Measurements from ENCODE around the gene HSPH1.

HSPH1 gene

DNA sequence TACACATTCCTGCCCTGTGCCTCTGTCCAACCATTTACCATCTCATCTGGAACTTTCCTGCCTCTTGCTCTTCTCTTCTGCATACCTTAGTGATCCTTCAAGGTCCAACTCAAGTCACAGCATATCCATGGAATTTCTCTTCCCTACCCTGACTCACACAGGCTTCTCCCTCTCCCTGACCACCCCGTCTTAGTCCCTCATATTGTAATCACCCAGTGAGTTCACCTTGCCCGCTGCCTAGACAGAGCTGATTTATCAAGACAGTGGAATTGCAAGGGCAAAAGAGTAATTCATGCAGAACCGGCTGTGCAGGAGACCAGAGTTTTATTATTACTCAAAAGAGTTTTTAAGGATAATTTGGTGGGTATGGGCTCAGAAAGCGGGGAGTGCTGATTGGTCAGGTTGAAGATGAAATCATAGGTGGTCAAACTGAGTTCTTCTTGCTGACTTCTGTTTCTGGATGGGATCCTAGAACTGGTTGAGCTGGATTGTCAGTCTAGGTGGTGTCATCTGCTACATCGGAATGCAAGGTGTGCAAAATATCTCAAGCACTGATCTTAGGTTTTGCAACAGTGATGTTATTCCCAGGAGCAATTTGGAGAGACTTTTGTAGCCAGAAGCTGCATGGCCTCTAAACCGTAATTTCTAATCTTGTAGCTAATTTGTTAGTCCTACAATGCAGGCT is 67.2 kb downstream of the HSPH1 start:
- no peak overlapping the region for H4K91ac ChIP-seq (ENCODE audit: low read depth, low read length, poor library complexity)
- H2BK12ac ChIP-seq (ENCODE audit: low read length), result no peak overlapping the region
- H3K14ac ChIP-seq (ENCODE audit: low read length), result no peak overlapping the region
- no peak overlapping the region for H2AFZ ChIP-seq (ENCODE audit: low read length)
- H3K4me2 ChIP-seq (ENCODE audit: insufficient read depth, low read length, poor library complexity, severe bottlenecking), result no peak overlapping the region
- no peak overlapping the region for H3K4ac ChIP-seq (ENCODE audit: low read length)
- WGBS, 2 donors (ENCODE audit: extremely low coverage in 2 of 2, insufficient read length in 2 of 2, insufficient replicate concordance in 1 of 2), result no CpG with 5 or more reads among the region's 6 CpGs
- H2BK120ac ChIP-seq (ENCODE audit: low read depth, low read length), result no peak overlapping the region
- no peak overlapping the region for H2BK5ac ChIP-seq (ENCODE audit: low read length)
- DNase-seq (ENCODE audit: low spot score), result no peak
- H3K4me1 ChIP-seq (ENCODE audit: control insufficient read depth in 2 of 2, insufficient read depth in 1 of 2, low read depth in 1 of 2, low read length in 2 of 2), result peaks cover 4 to 22% of the 10 kb centered on the region in 2 donors
- H2BK15ac ChIP-seq (ENCODE audit: low read length), result no peak overlapping the region
- H3K36me3 ChIP-seq (replicated peaks in 1 of 2; ENCODE audit: control insufficient read depth in 2 of 2, insufficient read depth in 2 of 2, low read length in 2 of 2), result no peaks in the 10 kb centered on the region
- no peak overlapping the region for H3K4me3 ChIP-seq (ENCODE audit: low read length in 2 of 2)
- H3K27me3 ChIP-seq (ENCODE audit: control insufficient read depth in 3 of 3, insufficient read depth in 3 of 3, low read depth in 1 of 3, low read length in 3 of 3), result peaks cover 0 to 8% (median 2%) of the 10 kb centered on the region in 3 experiments
- no peaks in the 10 kb centered on the region for H3K79me1 ChIP-seq (ENCODE audit: low read depth, low read length)
- H3K18ac ChIP-seq (ENCODE audit: low read length), result no peak overlapping the region
- no peak overlapping the region for H3K27ac ChIP-seq (replicated peaks; ENCODE audit: low read length)
- no peak overlapping the region for H2AK5ac ChIP-seq (ENCODE audit: low read depth, low read length)
- no peaks in the 10 kb centered on the region for H3K9me3 ChIP-seq (replicated peaks in 1 of 2; ENCODE audit: control insufficient read depth in 2 of 2, insufficient read depth in 1 of 2, low read depth in 1 of 2, low read length in 2 of 2)
- no peak overlapping the region for H3K23ac ChIP-seq (ENCODE audit: low read depth, low read length, poor library complexity)
- no peak overlapping the region for H4K8ac ChIP-seq (ENCODE audit: low read depth, low read length)
- no peak overlapping the region for H3K9ac ChIP-seq (ENCODE audit: low read depth, low read length, poor library complexity)

DNA sequence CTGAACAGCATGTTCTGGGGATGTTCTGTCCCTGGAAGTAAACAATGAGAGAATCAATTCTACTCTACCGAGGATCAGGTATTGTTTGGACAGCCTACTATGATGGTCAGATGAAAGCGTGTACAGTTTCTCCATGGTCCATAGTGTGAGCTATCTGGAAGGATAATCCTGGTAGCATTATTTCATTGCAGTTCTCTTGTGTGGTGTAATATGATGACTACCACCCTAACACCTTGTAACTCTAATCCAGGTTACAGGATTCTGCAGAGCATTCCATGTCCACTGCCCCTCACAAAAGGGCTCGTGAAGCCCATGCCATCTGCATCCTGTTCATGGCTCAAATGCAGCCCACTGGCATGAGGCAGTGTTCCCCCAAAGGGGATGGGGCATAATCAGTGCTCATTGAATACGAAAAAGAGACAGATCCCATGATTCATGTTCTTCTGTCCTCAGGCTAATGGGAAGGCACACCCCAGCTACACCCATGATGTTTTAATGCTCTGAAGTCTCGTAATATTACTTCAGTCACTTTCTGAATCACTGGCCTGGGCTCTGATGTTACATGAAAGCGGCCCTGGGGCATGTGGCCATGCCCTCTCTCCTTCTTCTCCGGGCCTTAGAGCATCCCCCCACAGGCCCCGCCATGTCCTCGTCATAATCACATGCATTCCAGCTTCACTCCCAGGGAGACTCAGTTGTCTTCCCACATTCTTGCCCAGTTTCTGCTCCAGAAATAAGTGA is 68.4 kb downstream of the HSPH1 start:
- Histone ChIP-seq H3K18ac (ENCODE audit: low read length) (no peak overlapping the region), H3K9ac (ENCODE audit: low read depth, low read length, poor library complexity) (no peak overlapping the region), H3K4me3 (ENCODE audit: low read length in 2 of 2) (no peak overlapping the region), H3K27me3 (ENCODE audit: control insufficient read depth in 3 of 3, insufficient read depth in 3 of 3, low read depth in 1 of 3, low read length in 3 of 3) (peaks cover 0 to 8% (median 2%) of the 10 kb centered on the region in 3 experiments), H3K14ac (ENCODE audit: low read length) (no peak overlapping the region), H3K79me1 (ENCODE audit: low read depth, low read length) (no peaks in the 10 kb centered on the region), H3K27ac (replicated peaks; ENCODE audit: low read length) (no peak overlapping the region), H2BK120ac (ENCODE audit: low read depth, low read length) (no peak overlapping the region), H3K23ac (ENCODE audit: low read depth, low read length, poor library complexity) (no peak overlapping the region), H3K4ac (ENCODE audit: low read length) (no peak overlapping the region), H2AFZ (ENCODE audit: low read length) (peak overlapping the region; percentile 22), H3K9me3 (replicated peaks in 1 of 2; ENCODE audit: control insufficient read depth in 2 of 2, insufficient read depth in 1 of 2, low read depth in 1 of 2, low read length in 2 of 2) (no peaks in the 10 kb centered on the region), H4K8ac (ENCODE audit: low read depth, low read length) (no peak overlapping the region), H3K36me3 (replicated peaks in 1 of 2; ENCODE audit: control insufficient read depth in 2 of 2, insufficient read depth in 2 of 2, low read length in 2 of 2) (no peaks in the 10 kb centered on the region), H4K91ac (ENCODE audit: low read depth, low read length, poor library complexity) (no peak overlapping the region), H3K4me2 (ENCODE audit: insufficient read depth, low read length, poor library complexity, severe bottlenecking) (no peak overlapping the region), H2BK12ac (ENCODE audit: low read length) (no peak overlapping the region), H2AK5ac (ENCODE audit: low read depth, low read length) (no peak overlapping the region), H2BK15ac (ENCODE audit: low read length) (no peak overlapping the region), H2BK5ac (ENCODE audit: low read length) (no peak overlapping the region), H3K4me1 (ENCODE audit: control insufficient read depth in 2 of 2, insufficient read depth in 1 of 2, low read depth in 1 of 2, low read length in 2 of 2) (peaks cover 4 to 22% of the 10 kb centered on the region in 2 donors)
- WGBS, 2 donors (ENCODE audit: extremely low coverage in 2 of 2, insufficient read length in 2 of 2, insufficient replicate concordance in 1 of 2), result no CpG with 5 or more reads among the region's 9 CpGs
- no peak for DNase-seq (ENCODE audit: low spot score)

DNA sequence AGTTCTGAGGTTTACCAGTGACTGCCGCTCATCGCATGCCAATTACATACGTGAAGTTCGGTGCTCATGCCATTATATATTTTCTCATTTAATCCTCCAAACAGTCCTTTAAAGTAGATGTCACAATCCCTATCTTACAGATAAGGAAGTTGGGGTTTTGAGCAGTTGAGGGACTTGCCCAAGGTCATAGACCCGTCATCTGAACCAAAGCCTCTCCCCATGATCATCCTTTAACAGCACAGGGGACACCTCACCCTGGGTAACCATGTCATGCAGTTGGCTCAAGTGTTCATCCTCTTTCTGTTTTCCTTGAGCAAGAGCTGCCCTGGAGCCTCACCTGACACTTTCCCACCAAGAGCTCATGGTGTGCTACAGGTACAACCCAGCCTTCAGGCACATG is 69.1 kb downstream of the HSPH1 start:
- no peak for DNase-seq (ENCODE audit: low spot score)
- no CpG with 5 or more reads among the region's 5 CpGs for WGBS, 2 donors (ENCODE audit: extremely low coverage in 2 of 2, insufficient read length in 2 of 2, insufficient replicate concordance in 1 of 2)

DNA sequence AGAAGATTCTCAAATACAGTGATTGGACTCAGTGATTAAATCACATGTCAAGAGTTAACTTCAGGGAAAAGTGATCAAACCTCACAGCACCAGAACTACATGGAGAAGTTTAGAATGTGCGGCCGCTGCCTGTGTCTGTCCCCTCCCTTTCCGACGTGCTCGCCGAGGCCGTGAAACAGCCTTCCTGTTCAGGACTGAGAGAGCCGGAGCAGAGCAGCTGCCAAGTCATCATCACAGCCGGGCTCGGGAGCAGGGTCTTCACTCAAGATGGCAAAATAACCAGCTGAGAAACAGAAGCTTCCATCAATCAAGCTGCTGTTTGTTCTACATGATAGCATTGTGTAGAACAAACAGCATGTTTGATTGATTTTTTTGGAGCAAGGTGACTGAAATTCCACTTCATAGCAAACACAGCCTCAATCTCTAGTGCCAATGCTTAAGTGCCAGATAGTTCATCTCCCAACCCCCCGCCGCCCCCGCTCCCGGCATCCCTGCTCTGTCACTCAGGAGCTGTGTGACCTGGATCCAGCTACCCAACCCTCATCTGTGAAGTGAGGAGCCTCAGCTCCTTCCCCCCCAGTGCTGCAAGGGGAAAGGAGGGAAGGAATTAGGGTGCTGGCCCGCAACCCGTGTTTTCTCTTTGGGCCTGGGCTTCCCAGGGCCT is 70.6 kb downstream of the HSPH1 start:
- no peak overlapping the region for H4K8ac ChIP-seq (ENCODE audit: low read depth, low read length)
- DNase-seq (ENCODE audit: low spot score), result no peak
- no peak overlapping the region for H3K23ac ChIP-seq (ENCODE audit: low read depth, low read length, poor library complexity)
- peaks cover 4 to 22% of the 10 kb centered on the region in 2 donors for H3K4me1 ChIP-seq (ENCODE audit: control insufficient read depth in 2 of 2, insufficient read depth in 1 of 2, low read depth in 1 of 2, low read length in 2 of 2)
- H3K79me1 ChIP-seq (ENCODE audit: low read depth, low read length), result no peaks in the 10 kb centered on the region
- no peak overlapping the region for H3K27ac ChIP-seq (replicated peaks; ENCODE audit: low read length)
- no peak overlapping the region for H2BK120ac ChIP-seq (ENCODE audit: low read depth, low read length)
- no peak overlapping the region for H3K4ac ChIP-seq (ENCODE audit: low read length)
- H2AK5ac ChIP-seq (ENCODE audit: low read depth, low read length), result no peak overlapping the region
- H4K91ac ChIP-seq (ENCODE audit: low read depth, low read length, poor library complexity), result no peak overlapping the region
- H3K4me2 ChIP-seq (ENCODE audit: insufficient read depth, low read length, poor library complexity, severe bottlenecking), result no peak overlapping the region
- H2BK12ac ChIP-seq (ENCODE audit: low read length), result no peak overlapping the region
- H3K18ac ChIP-seq (ENCODE audit: low read length), result no peak overlapping the region
- no peaks in the 10 kb centered on the region for H3K9me3 ChIP-seq (replicated peaks in 1 of 2; ENCODE audit: control insufficient read depth in 2 of 2, insufficient read depth in 1 of 2, low read depth in 1 of 2, low read length in 2 of 2)
- no peak overlapping the region for H3K14ac ChIP-seq (ENCODE audit: low read length)
- no peak overlapping the region for H3K4me3 ChIP-seq (ENCODE audit: low read length in 2 of 2)
- H3K27me3 ChIP-seq (ENCODE audit: control insufficient read depth in 3 of 3, insufficient read depth in 3 of 3, low read depth in 1 of 3, low read length in 3 of 3), result peaks cover 0 to 21% (median 2%) of the 10 kb centered on the region in 3 experiments
- H3K9ac ChIP-seq (ENCODE audit: low read depth, low read length, poor library complexity), result no peak overlapping the region
- H2AFZ ChIP-seq (ENCODE audit: low read length), result peak overlapping the region; percentile 82
- no CpG with 5 or more reads among the region's 16 CpGs for WGBS, 2 donors (ENCODE audit: extremely low coverage in 2 of 2, insufficient read length in 2 of 2, insufficient replicate concordance in 1 of 2)
- H2BK15ac ChIP-seq (ENCODE audit: low read length), result no peak overlapping the region
- H2BK5ac ChIP-seq (ENCODE audit: low read length), result no peak overlapping the region
- no peaks in the 10 kb centered on the region for H3K36me3 ChIP-seq (replicated peaks in 1 of 2; ENCODE audit: control insufficient read depth in 2 of 2, insufficient read depth in 2 of 2, low read length in 2 of 2)

More for the DNA sequence above, 69.1 kb downstream of the HSPH1 start:
- H3K27me3 ChIP-seq (ENCODE audit: control insufficient read depth in 3 of 3, insufficient read depth in 3 of 3, low read depth in 1 of 3, low read length in 3 of 3), result peaks cover 0 to 8% (median 2%) of the 10 kb centered on the region in 3 experiments
- no peak overlapping the region for H2BK120ac ChIP-seq (ENCODE audit: low read depth, low read length)
- H3K14ac ChIP-seq (ENCODE audit: low read length), result no peak overlapping the region
- H3K9ac ChIP-seq (ENCODE audit: low read depth, low read length, poor library complexity), result no peak overlapping the region
- no peak overlapping the region for H3K4me3 ChIP-seq (ENCODE audit: low read length in 2 of 2)
- H2BK5ac ChIP-seq (ENCODE audit: low read length), result no peak overlapping the region
- no peaks in the 10 kb centered on the region for H3K9me3 ChIP-seq (replicated peaks in 1 of 2; ENCODE audit: control insufficient read depth in 2 of 2, insufficient read depth in 1 of 2, low read depth in 1 of 2, low read length in 2 of 2)
- H4K8ac ChIP-seq (ENCODE audit: low read depth, low read length), result no peak overlapping the region
- H2AK5ac ChIP-seq (ENCODE audit: low read depth, low read length), result no peak overlapping the region
- H3K79me1 ChIP-seq (ENCODE audit: low read depth, low read length), result no peaks in the 10 kb centered on the region
- H3K4me2 ChIP-seq (ENCODE audit: insufficient read depth, low read length, poor library complexity, severe bottlenecking), result no peak overlapping the region
- H3K27ac ChIP-seq (replicated peaks; ENCODE audit: low read length), result no peak overlapping the region
- H2AFZ ChIP-seq (ENCODE audit: low read length), result no peak overlapping the region
- no peak overlapping the region for H3K18ac ChIP-seq (ENCODE audit: low read length)
- no peaks in the 10 kb centered on the region for H3K36me3 ChIP-seq (replicated peaks in 1 of 2; ENCODE audit: control insufficient read depth in 2 of 2, insufficient read depth in 2 of 2, low read length in 2 of 2)
- no peak overlapping the region for H3K4ac ChIP-seq (ENCODE audit: low read length)
- no peak overlapping the region for H2BK15ac ChIP-seq (ENCODE audit: low read length)
- peaks cover 4 to 22% of the 10 kb centered on the region in 2 donors for H3K4me1 ChIP-seq (ENCODE audit: control insufficient read depth in 2 of 2, insufficient read depth in 1 of 2, low read depth in 1 of 2, low read length in 2 of 2)
- H2BK12ac ChIP-seq (ENCODE audit: low read length), result no peak overlapping the region
- no peak overlapping the region for H3K23ac ChIP-seq (ENCODE audit: low read depth, low read length, poor library complexity)
- no peak overlapping the region for H4K91ac ChIP-seq (ENCODE audit: low read depth, low read length, poor library complexity)

Data from neuronal stem cell (in vitro differentiated cells).